ENCODE data around the gene DPH6.

DNA sequence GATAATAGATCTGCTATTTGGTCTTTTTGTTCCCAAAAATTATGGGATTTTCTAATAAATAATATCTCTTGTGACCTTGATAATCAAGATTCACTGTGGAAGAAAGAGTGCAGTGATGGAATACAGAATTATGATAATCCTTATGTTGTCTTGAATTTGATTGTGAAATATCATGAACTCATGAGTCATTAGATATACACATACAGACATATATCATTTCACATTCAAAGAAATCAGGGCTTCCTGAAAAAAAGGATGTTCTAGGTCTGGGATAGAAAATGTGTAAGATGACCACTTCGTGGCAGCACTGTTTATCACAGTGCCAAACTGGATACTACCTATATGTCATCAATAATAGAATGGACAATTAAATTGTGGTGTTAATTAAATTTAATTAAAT, 97.7 kb downstream of the DPH6 start:
- TF ChIP-seq, protein P1, sequence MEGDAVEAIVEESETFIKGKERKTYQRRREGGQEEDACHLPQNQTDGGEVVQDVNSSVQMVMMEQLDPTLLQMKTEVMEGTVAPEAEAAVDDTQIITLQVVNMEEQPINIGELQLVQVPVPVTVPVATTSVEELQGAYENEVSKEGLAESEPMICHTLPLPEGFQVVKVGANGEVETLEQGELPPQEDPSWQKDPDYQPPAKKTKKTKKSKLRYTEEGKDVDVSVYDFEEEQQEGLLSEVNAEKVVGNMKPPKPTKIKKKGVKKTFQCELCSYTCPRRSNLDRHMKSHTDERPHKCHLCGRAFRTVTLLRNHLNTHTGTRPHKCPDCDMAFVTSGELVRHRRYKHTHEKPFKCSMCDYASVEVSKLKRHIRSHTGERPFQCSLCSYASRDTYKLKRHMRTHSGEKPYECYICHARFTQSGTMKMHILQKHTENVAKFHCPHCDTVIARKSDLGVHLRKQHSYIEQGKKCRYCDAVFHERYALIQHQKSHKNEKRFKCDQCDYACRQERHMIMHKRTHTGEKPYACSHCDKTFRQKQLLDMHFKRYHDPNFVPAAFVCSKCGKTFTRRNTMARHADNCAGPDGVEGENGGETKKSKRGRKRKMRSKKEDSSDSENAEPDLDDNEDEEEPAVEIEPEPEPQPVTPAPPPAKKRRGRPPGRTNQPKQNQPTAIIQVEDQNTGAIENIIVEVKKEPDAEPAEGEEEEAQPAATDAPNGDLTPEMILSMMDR (IDR thresholded peaks at IDR 0.05) = no peak
- TF ChIP-seq EP300 (IDR thresholded peaks at IDR 0.05) = no peak
